RWPE2 (cell line): Measurements from ENCODE around the gene SETBP1.

Source experiments
- ATAC-seq: fragments of 200-7000 bp; cut with Tn5 transposase; 3 replicates; pipeline ENCODE4 v1.9.1; 2021; ENCODE audit warnings: low read depth
- DNase-seq: peaks from one replicate; pipeline ENCODE4 v3.0.0-alpha.2; 2020; ENCODE audit warnings: low spot score
- H3K27ac ChIP-seq: fragments of 450-650 bp; 2 replicates; pipeline ENCODE4 v1.5.1; 2017; ENCODE audit warnings: mild to moderate bottlenecking; ENCODE audit not compliant: poor library complexity, severe bottlenecking
- H3K27me3 ChIP-seq: fragments of 250-450 bp; sonication (Bioruptor Pico); 2 replicates; pipeline ENCODE4 v1.5.1; 2021; ENCODE audit warnings: mild to moderate bottlenecking, moderate library complexity; ENCODE audit not compliant: insufficient read depth, poor library complexity, severe bottlenecking
- H3K36me3 ChIP-seq: fragments of 250-450 bp; sonication (Bioruptor Pico); 2 replicates; pipeline ENCODE4 v1.5.1; 2020; ENCODE audit warnings: low read depth, mild to moderate bottlenecking, moderate library complexity
- H3K4me1 ChIP-seq: fragments of 250-450 bp; sonication (Bioruptor Pico); 2 replicates; pipeline ENCODE4 v1.5.1; 2021; ENCODE audit warnings: mild to moderate bottlenecking, moderate library complexity; ENCODE audit not compliant: insufficient read depth, poor library complexity, severe bottlenecking
- H3K4me3 ChIP-seq: fragments of 250-450 bp; sonication (Bioruptor Pico); 2 replicates; pipeline ENCODE4 v1.5.1; 2021; ENCODE audit warnings: mild to moderate bottlenecking, moderate library complexity; ENCODE audit not compliant: severe bottlenecking
- H3K9me3 ChIP-seq: fragments of 250-450 bp; sonication (Bioruptor Pico); 2 replicates; pipeline ENCODE4 v1.5.1; 2021; ENCODE audit warnings: mild to moderate bottlenecking, moderate library complexity; ENCODE audit not compliant: severe bottlenecking
- TF ChIP-seq, protein P1 (sequence below): fragments of 450-650 bp; IDR thresholded peaks from one replicate; pipeline ENCODE4 v1.5.1; 2017; ENCODE audit warnings: mild to moderate bottlenecking, moderate library complexity; ENCODE audit not compliant: poor library complexity, severe bottlenecking

SETBP1 gene

DNA sequence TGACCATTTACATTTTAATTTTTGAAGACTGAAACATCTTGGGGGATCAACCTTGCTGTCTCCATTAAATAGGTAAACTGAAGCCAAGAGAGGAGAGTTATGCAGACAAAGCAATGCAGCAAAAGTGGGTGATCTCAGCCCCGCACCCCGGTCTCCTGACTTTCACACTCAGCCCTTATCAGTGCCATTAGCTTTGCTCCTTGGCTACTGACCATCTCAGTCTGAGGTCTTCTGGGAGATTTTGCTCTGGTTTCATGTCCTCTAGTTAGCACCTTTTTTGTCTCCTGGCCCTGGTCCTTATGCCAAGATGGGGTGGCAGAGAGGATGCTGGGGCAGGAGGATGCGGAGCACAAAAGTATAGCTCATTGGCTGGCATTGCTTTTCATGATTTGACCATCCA lies 61.4 kb downstream of the SETBP1 start:
- H3K27me3 ChIP-seq, result no peaks in the 10 kb centered on the region
- DNase-seq (no peak), ATAC-seq (no peak)
- no peaks in the 10 kb centered on the region for H3K36me3 ChIP-seq
- no peak overlapping the region for H3K27ac ChIP-seq
- no peaks in the 10 kb centered on the region for H3K9me3 ChIP-seq
- H3K4me3 ChIP-seq, result no peak overlapping the region
- H3K4me1 ChIP-seq, result peaks cover 16% of the 10 kb centered on the region
- TF ChIP-seq, protein P1, sequence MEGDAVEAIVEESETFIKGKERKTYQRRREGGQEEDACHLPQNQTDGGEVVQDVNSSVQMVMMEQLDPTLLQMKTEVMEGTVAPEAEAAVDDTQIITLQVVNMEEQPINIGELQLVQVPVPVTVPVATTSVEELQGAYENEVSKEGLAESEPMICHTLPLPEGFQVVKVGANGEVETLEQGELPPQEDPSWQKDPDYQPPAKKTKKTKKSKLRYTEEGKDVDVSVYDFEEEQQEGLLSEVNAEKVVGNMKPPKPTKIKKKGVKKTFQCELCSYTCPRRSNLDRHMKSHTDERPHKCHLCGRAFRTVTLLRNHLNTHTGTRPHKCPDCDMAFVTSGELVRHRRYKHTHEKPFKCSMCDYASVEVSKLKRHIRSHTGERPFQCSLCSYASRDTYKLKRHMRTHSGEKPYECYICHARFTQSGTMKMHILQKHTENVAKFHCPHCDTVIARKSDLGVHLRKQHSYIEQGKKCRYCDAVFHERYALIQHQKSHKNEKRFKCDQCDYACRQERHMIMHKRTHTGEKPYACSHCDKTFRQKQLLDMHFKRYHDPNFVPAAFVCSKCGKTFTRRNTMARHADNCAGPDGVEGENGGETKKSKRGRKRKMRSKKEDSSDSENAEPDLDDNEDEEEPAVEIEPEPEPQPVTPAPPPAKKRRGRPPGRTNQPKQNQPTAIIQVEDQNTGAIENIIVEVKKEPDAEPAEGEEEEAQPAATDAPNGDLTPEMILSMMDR, result no peak

DNA sequence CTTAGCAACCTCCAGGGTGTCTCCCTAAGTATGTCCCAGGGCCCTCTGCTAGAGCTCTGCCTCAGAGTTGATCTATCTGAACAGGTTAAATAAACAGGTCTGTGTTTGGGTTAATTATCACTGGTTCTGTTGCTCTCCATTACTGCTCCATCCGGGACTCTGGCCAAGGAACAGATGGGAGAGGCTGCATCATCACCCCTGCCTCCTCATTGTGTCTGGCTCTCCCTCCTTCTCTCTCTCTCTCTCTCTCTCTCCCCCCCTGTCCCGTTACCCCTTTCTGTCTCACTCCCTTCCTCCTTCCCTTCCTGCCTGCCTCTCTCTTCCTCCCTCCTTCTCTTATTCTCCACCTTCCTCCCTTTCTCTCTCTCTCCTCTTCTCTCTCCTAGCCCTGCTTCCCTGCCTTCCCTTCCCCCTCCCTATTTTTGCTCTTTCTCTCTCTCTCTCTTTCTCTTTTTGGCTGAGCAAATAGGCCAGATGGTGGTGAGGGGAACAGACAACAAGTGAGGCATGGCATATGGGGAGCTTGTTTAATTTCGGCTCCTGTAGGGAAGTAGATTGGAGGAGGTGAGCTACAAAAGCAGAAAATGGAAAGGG lies 62.1 kb downstream of the SETBP1 start:
- Histone ChIP-seq H3K27me3 (no peaks in the 10 kb centered on the region), H3K4me3 (no peak overlapping the region), H3K4me1 (peaks cover 16% of the 10 kb centered on the region), H3K27ac (no peak overlapping the region), H3K9me3 (no peaks in the 10 kb centered on the region), H3K36me3 (no peaks in the 10 kb centered on the region)
- DNase-seq (no peak), ATAC-seq (no peak)
- TF ChIP-seq, protein P1, result no peak

DNA sequence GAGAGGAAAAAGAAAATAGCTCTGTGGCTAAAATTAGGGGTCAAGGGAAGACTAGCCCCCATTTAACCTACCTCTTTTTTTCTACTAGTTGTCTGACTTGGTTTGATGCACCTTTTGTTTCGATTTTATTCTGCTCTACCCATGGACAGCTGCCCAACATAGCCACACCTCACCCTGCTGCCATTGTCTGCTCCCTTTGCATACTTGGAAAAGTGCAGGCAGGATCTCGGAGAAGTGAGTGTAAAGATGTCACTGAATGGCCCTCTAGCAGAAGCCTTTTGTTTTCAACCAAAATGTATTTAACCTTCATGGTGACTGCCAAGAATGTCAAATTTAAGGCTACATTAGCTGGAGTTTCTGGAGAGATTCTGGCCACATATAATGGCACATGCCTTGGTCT lies 62.9 kb downstream of the SETBP1 start:
- DNase-seq, result no peak
- no peaks in the 10 kb centered on the region for H3K9me3 ChIP-seq
- no peaks in the 10 kb centered on the region for H3K36me3 ChIP-seq
- TF ChIP-seq, protein P1, result no peak
- no peak overlapping the region for H3K27ac ChIP-seq
- no peak for ATAC-seq
- H3K4me1 ChIP-seq, result peaks cover 23% of the 10 kb centered on the region
- H3K4me3 ChIP-seq, result no peak overlapping the region
- no peaks in the 10 kb centered on the region for H3K27me3 ChIP-seq

DNA sequence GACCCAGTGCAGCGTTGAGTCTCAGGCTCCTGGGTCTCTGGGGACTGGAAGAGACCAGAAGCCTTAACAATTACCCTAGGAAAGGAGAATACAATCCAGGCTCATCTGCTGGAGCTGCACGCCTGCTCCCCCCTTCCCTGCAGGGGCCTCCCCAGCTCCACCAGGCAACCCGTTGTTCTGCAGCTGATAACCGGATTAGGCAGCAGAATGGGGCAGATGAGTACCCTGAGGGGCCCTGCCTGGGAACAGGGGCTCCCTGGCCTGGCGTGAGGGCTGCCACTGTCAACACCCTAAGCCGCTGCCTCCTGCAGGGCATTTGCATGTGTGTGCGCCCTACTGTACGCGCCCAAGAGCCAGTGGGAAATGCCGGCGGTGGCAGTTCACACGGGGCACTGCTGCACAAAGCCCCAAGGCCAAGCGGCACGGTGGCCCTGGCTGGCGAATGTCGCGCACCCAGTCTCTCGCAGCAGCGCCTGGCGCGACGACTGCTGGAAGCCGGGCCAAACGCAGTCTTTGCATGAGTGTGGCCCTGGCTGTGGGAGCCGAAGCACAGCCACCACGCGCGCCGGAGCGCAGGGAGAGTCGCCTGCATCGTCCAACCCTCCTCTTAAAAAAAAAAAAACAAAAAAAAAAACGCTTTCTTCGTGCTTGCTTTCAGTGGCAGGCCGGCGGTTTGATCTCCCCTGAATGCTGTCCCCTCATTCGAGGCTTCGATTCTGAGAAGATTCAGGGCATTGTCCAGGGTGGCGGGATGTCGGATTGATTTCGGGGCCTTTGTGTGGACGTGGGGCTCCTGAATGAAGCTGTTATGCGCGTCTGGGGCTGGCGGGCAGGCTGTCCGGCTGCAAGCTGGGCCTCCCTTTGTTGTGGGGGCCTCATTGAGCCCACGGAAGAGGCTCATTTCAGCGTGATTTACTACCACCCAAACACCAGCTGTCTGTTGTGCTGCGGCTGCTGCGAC lies 63.8 kb downstream of the SETBP1 start:
- H3K27ac ChIP-seq, result no peak overlapping the region
- ATAC-seq (no peak), DNase-seq (no peak)

More for the DNA sequence above, 63.8 kb downstream of the SETBP1 start:
- Histone ChIP-seq H3K9me3 (no peaks in the 10 kb centered on the region), H3K36me3 (no peaks in the 10 kb centered on the region), H3K4me3 (no peak overlapping the region), H3K27me3 (no peaks in the 10 kb centered on the region), H3K4me1 (peaks cover 24% of the 10 kb centered on the region)
- TF ChIP-seq, protein P1, result no peak
